ENCODE results near the gene CDKN1B.

CDKN1B gene

DNA sequence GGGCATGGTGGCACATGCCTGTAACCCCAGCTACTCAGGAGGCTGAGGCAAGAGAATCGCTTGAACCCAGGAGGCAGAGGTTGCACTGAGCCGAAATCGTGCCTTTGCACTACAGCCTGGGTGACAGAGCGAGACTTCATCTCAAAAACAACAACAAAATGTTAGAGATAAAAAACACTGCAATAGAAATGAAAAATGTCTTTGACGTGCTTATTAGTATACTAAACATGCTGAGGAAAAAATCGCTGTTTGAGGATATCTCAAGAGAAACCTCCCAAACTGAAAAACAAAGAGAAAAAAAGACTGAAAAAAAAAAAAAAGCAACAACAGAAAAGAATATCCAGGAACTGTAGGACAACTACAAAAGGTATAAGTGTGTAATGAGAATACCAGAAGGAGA lies 53.1 kb downstream of the CDKN1B start:
- DNase-seq = no peak

Measured in activated CD4-positive, alpha-beta T cell treated with anti-CD3 and anti-CD28 coated beads, Interleukin-2, Interleukin-6, amounts not matched to agents 100 ng/mL and 50 ng/mL, durations not matched to agents 16 hours and 8 hours (primary cell).